HL-60 (cell line): ENCODE data around the gene SLC9B1.
"Not testable (repeated sequence)": the region's sequence is repeated elsewhere in the genome, so short reads cannot be mapped to it uniquely, and the experiment has no call there.

Source experiments
- POLR2AphosphoS5 ChIP-seq: IDR thresholded peaks from 2 replicates; pipeline ENCODE4 v1.6.1; 2012; ENCODE audit warnings: low read depth
- TF ChIP-seq, protein P1 (sequence below): IDR thresholded peaks from one replicate; pipeline ENCODE4 v1.5.1; 2011; ENCODE audit warnings: low read length, control low read depth, inconsistent platforms; ENCODE audit not compliant: insufficient read depth

GRCh38 chr4:102878349-102878748, 141.2 kb downstream of the SLC9B1 start:
- TF ChIP-seq, protein P1, sequence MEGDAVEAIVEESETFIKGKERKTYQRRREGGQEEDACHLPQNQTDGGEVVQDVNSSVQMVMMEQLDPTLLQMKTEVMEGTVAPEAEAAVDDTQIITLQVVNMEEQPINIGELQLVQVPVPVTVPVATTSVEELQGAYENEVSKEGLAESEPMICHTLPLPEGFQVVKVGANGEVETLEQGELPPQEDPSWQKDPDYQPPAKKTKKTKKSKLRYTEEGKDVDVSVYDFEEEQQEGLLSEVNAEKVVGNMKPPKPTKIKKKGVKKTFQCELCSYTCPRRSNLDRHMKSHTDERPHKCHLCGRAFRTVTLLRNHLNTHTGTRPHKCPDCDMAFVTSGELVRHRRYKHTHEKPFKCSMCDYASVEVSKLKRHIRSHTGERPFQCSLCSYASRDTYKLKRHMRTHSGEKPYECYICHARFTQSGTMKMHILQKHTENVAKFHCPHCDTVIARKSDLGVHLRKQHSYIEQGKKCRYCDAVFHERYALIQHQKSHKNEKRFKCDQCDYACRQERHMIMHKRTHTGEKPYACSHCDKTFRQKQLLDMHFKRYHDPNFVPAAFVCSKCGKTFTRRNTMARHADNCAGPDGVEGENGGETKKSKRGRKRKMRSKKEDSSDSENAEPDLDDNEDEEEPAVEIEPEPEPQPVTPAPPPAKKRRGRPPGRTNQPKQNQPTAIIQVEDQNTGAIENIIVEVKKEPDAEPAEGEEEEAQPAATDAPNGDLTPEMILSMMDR: not testable (repeated sequence)
- TF ChIP-seq POLR2AphosphoS5: not testable (repeated sequence)
